ENCODE measurements around the gene AGRN. TPM values are rescaled to one million over a fixed set of nuclear protein-coding genes. Genes with fewer than 3 reads are reported as not detected.
"Not testable (repeated sequence)": the region's sequence is repeated elsewhere in the genome, so short reads cannot be mapped to it uniquely, and the experiment has no call there.

AGRN gene
- total and polyA plus RNA-seq, 9 donors = 2.7 to 138 (median 14.3) TPM

- 88 to 93% (median 93%) methylated on average over 7 of the region's 7 CpGs for WGBS, 3 donors
- Histone ChIP-seq H3K9me3 (no peaks in the 10 kb centered on the region), H3K27me3 (no peaks in the 10 kb centered on the region), H3K36me3 (no peaks in the 10 kb centered on the region), H3K27ac (no peak overlapping the region), H3K4me1 (ENCODE audit: insufficient read depth) (no peaks in the 10 kb centered on the region), H3K4me3 (no peak overlapping the region)
- intact Hi-C loops (cut with DNase I) = no loop called here
- DNase-seq = no peak
- TF ChIP-seq CTCF (IDR thresholded peaks at IDR 0.05) (no peak), POLR2A (IDR thresholded peaks at IDR 0.05) (no peak), EP300 (IDR thresholded peaks at IDR 0.05) (no peak)
These were observed 75.1 kb downstream of the AGRN start for GRCh38 chr1:1094981-1095380.

- peak in 2 of 5 donors; percentile 0 to 6 for DNase-seq
- intact Hi-C loops (cut with DNase I); H3K4me1 ChIP-seq (ENCODE audit: insufficient read depth); H3K9me3 ChIP-seq; H3K4me3 ChIP-seq; H3K27me3 ChIP-seq; H3K36me3 ChIP-seq; H3K27ac ChIP-seq: not testable (repeated sequence)
- WGBS, 3 donors = 93 to 98% (median 98%) methylated on average over 5 of the region's 5 CpGs
These were observed 76.2 kb downstream of the AGRN start for GRCh38 chr1:1096136-1096535.

GRCh38 chr1:1098681-1099421 is 78.9 kb downstream of the AGRN start:
- no peaks in the 10 kb centered on the region for H3K36me3 ChIP-seq
- peak in 2 of 5 donors; percentile 6 to 8 for DNase-seq
- no peak overlapping the region for H3K4me3 ChIP-seq
- H3K27me3 ChIP-seq = no peaks in the 10 kb centered on the region
- H3K4me1 ChIP-seq (ENCODE audit: insufficient read depth) = no peaks in the 10 kb centered on the region
- intact Hi-C loops (cut with DNase I) = no loop called here
- no peak overlapping the region for H3K27ac ChIP-seq
- no peaks in the 10 kb centered on the region for H3K9me3 ChIP-seq
- WGBS, 3 donors = 81 to 94% (median 89%) methylated on average over 18 of the region's 18 CpGs
- no peak for TF ChIP-seq CTCF (IDR thresholded peaks at IDR 0.05)
- no peak for TF ChIP-seq POLR2A (IDR thresholded peaks at IDR 0.05)
- no peak for TF ChIP-seq EP300 (IDR thresholded peaks at IDR 0.05)

- DNase-seq = no peak
- Histone ChIP-seq H3K27me3 (no peaks in the 10 kb centered on the region), H3K9me3 (no peaks in the 10 kb centered on the region), H3K27ac (no peak overlapping the region), H3K4me3 (no peak overlapping the region), H3K4me1 (ENCODE audit: insufficient read depth) (no peaks in the 10 kb centered on the region), H3K36me3 (no peaks in the 10 kb centered on the region)
- WGBS, 3 donors = 76 to 92% (median 82%) methylated on average over 4 of the region's 4 CpGs
- TF ChIP-seq CTCF (IDR thresholded peaks at IDR 0.05) = no peak
- TF ChIP-seq POLR2A (IDR thresholded peaks at IDR 0.05) = no peak
- no peak for TF ChIP-seq EP300 (IDR thresholded peaks at IDR 0.05)
- intact Hi-C loops (cut with DNase I) = no loop called here
These were observed 79.7 kb downstream of the AGRN start for GRCh38 chr1:1099506-1100183.

GRCh38 chr1:1100296-1100695 is 80.4 kb downstream of the AGRN start:
- peak in 2 of 5 donors; percentile 3 to 6 for DNase-seq
- no peak overlapping the region for H3K4me3 ChIP-seq
- no peak overlapping the region for H3K27ac ChIP-seq
- H3K4me1 ChIP-seq (ENCODE audit: insufficient read depth) = no peaks in the 10 kb centered on the region
- no peak for TF ChIP-seq EP300 (IDR thresholded peaks at IDR 0.05)
- TF ChIP-seq POLR2A (IDR thresholded peaks at IDR 0.05) = no peak
- TF ChIP-seq CTCF (IDR thresholded peaks at IDR 0.05) = no peak
- no peaks in the 10 kb centered on the region for H3K27me3 ChIP-seq
- intact Hi-C loops (cut with DNase I) = no loop called here
- H3K36me3 ChIP-seq = no peaks in the 10 kb centered on the region
- H3K9me3 ChIP-seq = no peaks in the 10 kb centered on the region
- WGBS, 3 donors = 96 to 97% (median 96%) methylated on average over 11 of the region's 11 CpGs

Data from ovary (tissue), 9 donors.